Astrocyte (in vitro differentiated cells and primary cell): ENCODE measurements around the gene CYP19A1.

Experiments
- EZH2 ChIP-seq: IDR thresholded peaks from 2 replicates; pipeline ENCODE4 v1.6.1; 2012; ENCODE audit warnings: mild to moderate bottlenecking, low read length, inconsistent platforms; ENCODE audit not compliant: insufficient read depth
- TF ChIP-seq, protein P1 (sequence below): IDR thresholded peaks from 2 replicates; pipeline ENCODE4 v1.5.1; 2011; ENCODE audit warnings: low read depth, mild to moderate bottlenecking, inconsistent platforms, low read length, moderate library complexity; ENCODE audit not compliant: insufficient read depth

GRCh38 chr15:51288143-51289065 is 50.0 kb downstream of the CYP19A1 start:
- TF ChIP-seq, protein P1, sequence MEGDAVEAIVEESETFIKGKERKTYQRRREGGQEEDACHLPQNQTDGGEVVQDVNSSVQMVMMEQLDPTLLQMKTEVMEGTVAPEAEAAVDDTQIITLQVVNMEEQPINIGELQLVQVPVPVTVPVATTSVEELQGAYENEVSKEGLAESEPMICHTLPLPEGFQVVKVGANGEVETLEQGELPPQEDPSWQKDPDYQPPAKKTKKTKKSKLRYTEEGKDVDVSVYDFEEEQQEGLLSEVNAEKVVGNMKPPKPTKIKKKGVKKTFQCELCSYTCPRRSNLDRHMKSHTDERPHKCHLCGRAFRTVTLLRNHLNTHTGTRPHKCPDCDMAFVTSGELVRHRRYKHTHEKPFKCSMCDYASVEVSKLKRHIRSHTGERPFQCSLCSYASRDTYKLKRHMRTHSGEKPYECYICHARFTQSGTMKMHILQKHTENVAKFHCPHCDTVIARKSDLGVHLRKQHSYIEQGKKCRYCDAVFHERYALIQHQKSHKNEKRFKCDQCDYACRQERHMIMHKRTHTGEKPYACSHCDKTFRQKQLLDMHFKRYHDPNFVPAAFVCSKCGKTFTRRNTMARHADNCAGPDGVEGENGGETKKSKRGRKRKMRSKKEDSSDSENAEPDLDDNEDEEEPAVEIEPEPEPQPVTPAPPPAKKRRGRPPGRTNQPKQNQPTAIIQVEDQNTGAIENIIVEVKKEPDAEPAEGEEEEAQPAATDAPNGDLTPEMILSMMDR = no peak
- TF ChIP-seq EZH2 = no peak
